ENCODE results near the gene USP34. TPM values are rescaled to one million over a fixed set of nuclear protein-coding genes. Genes with fewer than 3 reads are reported as not detected.

The USP34 gene
- total and polyA plus RNA-seq, 4 donors, result 25.2 to 146 (median 91.3) TPM

GRCh38 chr2:61291851-61292575, 178.9 kb downstream of the USP34 start:
- no peaks in the 10 kb centered on the region for H3K36me3 ChIP-seq (ENCODE audit: control insufficient read depth in 1 of 2, insufficient read depth in 2 of 2, low read length in 1 of 2)
- intact Hi-C loops (cut with DNase I), result no loop called here
- WGBS, 2 donors, result 70 to 77% methylated on average over 5 of the region's 5 CpGs

GRCh38 chr2:61288070-61288841, 182.6 kb downstream of the USP34 start:
- Histone ChIP-seq H3K36me3 (ENCODE audit: control insufficient read depth in 1 of 2, insufficient read depth in 2 of 2, low read length in 1 of 2) (no peaks in the 10 kb centered on the region), H3K9me3 (ENCODE audit: control insufficient read depth, low read length) (no peaks in the 10 kb centered on the region), H3K4me3 (ENCODE audit: low read length in 2 of 2) (no peak overlapping the region), H3K4me1 (ENCODE audit: control insufficient read depth in 1 of 2, insufficient read depth in 2 of 2, low read length in 2 of 2) (no peaks in the 10 kb centered on the region), H3K27me3 (ENCODE audit: control insufficient read depth in 1 of 2, insufficient read depth in 2 of 2, low read length in 1 of 2) (no peaks in the 10 kb centered on the region), H3K27ac (ENCODE audit: low read depth in 1 of 2, low read length in 2 of 2) (no peak overlapping the region)
- DNase-seq (no peak), ATAC-seq (ENCODE audit: low FRiP score) (no peak)
- intact Hi-C loops (cut with DNase I), result no loop called here
- WGBS, 2 donors, result 83 to 84% methylated on average over 8 of the region's 8 CpGs

More at GRCh38 chr2:61291851-61292575, 178.9 kb downstream of the USP34 start:
- DNase-seq (no peak), ATAC-seq (ENCODE audit: low FRiP score) (no peak)
- Histone ChIP-seq H3K27ac (ENCODE audit: low read depth in 1 of 2, low read length in 2 of 2) (no peak overlapping the region), H3K4me1 (ENCODE audit: control insufficient read depth in 1 of 2, insufficient read depth in 2 of 2, low read length in 2 of 2) (no peaks in the 10 kb centered on the region), H3K27me3 (ENCODE audit: control insufficient read depth in 1 of 2, insufficient read depth in 2 of 2, low read length in 1 of 2) (no peaks in the 10 kb centered on the region), H3K4me3 (ENCODE audit: low read length in 2 of 2) (no peak overlapping the region), H3K9me3 (ENCODE audit: control insufficient read depth, low read length) (no peaks in the 10 kb centered on the region)

- Histone ChIP-seq H3K4me1 (ENCODE audit: control insufficient read depth in 1 of 2, insufficient read depth in 2 of 2, low read length in 2 of 2) (no peaks in the 10 kb centered on the region), H3K27me3 (ENCODE audit: control insufficient read depth in 1 of 2, insufficient read depth in 2 of 2, low read length in 1 of 2) (no peaks in the 10 kb centered on the region), H3K9me3 (ENCODE audit: control insufficient read depth, low read length) (no peaks in the 10 kb centered on the region), H3K36me3 (ENCODE audit: control insufficient read depth in 1 of 2, insufficient read depth in 2 of 2, low read length in 1 of 2) (peaks cover 0 to 2% of the 10 kb centered on the region in 2 donors), H3K4me3 (ENCODE audit: low read length in 2 of 2) (no peak overlapping the region), H3K27ac (ENCODE audit: low read depth in 1 of 2, low read length in 2 of 2) (no peak overlapping the region)
- ATAC-seq (ENCODE audit: low FRiP score) (no peak), DNase-seq (no peak)
- WGBS, 2 donors, result 94 to 95% methylated on average over 4 of the region's 4 CpGs
- intact Hi-C loops (cut with DNase I), result no loop called here
Observed at GRCh38 chr2:61287254-61287653, 183.6 kb downstream of the USP34 start.

GRCh38 chr2:61283443-61284160, 187.3 kb downstream of the USP34 start:
- peaks cover 0 to 2% of the 10 kb centered on the region in 2 donors for H3K36me3 ChIP-seq (ENCODE audit: control insufficient read depth in 1 of 2, insufficient read depth in 2 of 2, low read length in 1 of 2)
- WGBS, 2 donors, result 95 to 100% methylated on average over 1 of the region's 1 CpG

GRCh38 chr2:61282104-61282590, 188.7 kb downstream of the USP34 start:
- Histone ChIP-seq H3K4me3 (ENCODE audit: low read length in 2 of 2) (no peak overlapping the region), H3K9me3 (ENCODE audit: control insufficient read depth, low read length) (no peaks in the 10 kb centered on the region), H3K27me3 (ENCODE audit: control insufficient read depth in 1 of 2, insufficient read depth in 2 of 2, low read length in 1 of 2) (no peaks in the 10 kb centered on the region), H3K36me3 (ENCODE audit: control insufficient read depth in 1 of 2, insufficient read depth in 2 of 2, low read length in 1 of 2) (peaks cover 0 to 2% of the 10 kb centered on the region in 2 donors), H3K4me1 (ENCODE audit: control insufficient read depth in 1 of 2, insufficient read depth in 2 of 2, low read length in 2 of 2) (no peaks in the 10 kb centered on the region), H3K27ac (ENCODE audit: low read depth in 1 of 2, low read length in 2 of 2) (no peak overlapping the region)
- intact Hi-C loops (cut with DNase I), result no loop called here
- DNase-seq (no peak), ATAC-seq (ENCODE audit: low FRiP score) (no peak)
- WGBS, 2 donors, result 32 to 40% methylated on average over 6 of the region's 6 CpGs

More at GRCh38 chr2:61283443-61284160, 187.3 kb downstream of the USP34 start:
- no peak overlapping the region for H3K4me3 ChIP-seq (ENCODE audit: low read length in 2 of 2)
- no peak overlapping the region for H3K27ac ChIP-seq (ENCODE audit: low read depth in 1 of 2, low read length in 2 of 2)
- no peaks in the 10 kb centered on the region for H3K4me1 ChIP-seq (ENCODE audit: control insufficient read depth in 1 of 2, insufficient read depth in 2 of 2, low read length in 2 of 2)
- DNase-seq, result no peak
- no peaks in the 10 kb centered on the region for H3K27me3 ChIP-seq (ENCODE audit: control insufficient read depth in 1 of 2, insufficient read depth in 2 of 2, low read length in 1 of 2)
- ATAC-seq (ENCODE audit: low FRiP score), result no peak
- H3K9me3 ChIP-seq (ENCODE audit: control insufficient read depth, low read length), result no peaks in the 10 kb centered on the region
- intact Hi-C loops (cut with DNase I), result no loop called here

- Histone ChIP-seq H3K4me3 (ENCODE audit: low read length in 2 of 2) (no peak overlapping the region), H3K27me3 (ENCODE audit: control insufficient read depth in 1 of 2, insufficient read depth in 2 of 2, low read length in 1 of 2) (no peaks in the 10 kb centered on the region), H3K4me1 (ENCODE audit: control insufficient read depth in 1 of 2, insufficient read depth in 2 of 2, low read length in 2 of 2) (no peaks in the 10 kb centered on the region), H3K9me3 (ENCODE audit: control insufficient read depth, low read length) (no peaks in the 10 kb centered on the region), H3K27ac (ENCODE audit: low read depth in 1 of 2, low read length in 2 of 2) (no peak overlapping the region), H3K36me3 (ENCODE audit: control insufficient read depth in 1 of 2, insufficient read depth in 2 of 2, low read length in 1 of 2) (peaks cover 0 to 2% of the 10 kb centered on the region in 2 donors)
- intact Hi-C loops (cut with DNase I), result no loop called here
- WGBS, 2 donors, result 94 to 96% methylated on average over 3 of the region's 3 CpGs
- DNase-seq (no peak), ATAC-seq (ENCODE audit: low FRiP score) (no peak)
Observed at GRCh38 chr2:61281321-61281720, 189.6 kb downstream of the USP34 start.

DNA sequence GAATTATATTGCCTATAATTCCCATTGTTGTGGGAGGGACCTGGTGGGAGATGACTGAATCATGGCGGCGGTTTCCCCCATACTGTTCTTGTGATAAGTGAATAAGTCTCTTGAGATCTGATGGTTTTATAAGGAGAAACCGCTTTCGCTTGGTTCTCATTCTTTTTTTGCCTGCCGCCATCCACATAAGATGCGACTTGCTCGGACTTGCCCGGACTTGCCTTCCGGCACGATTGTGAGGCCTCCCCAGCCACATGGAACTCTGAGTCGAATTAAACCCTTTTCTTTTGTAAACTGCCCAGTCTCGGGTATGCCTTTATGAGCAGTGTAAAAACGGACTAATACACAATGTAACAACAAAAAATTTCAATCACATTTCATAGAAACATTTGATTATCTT, 193.1 kb downstream of the USP34 start:
- intact Hi-C loops (cut with DNase I), result no loop called here
- no peak overlapping the region for H3K4me3 ChIP-seq (ENCODE audit: low read length in 2 of 2)
- H3K4me1 ChIP-seq (ENCODE audit: control insufficient read depth in 1 of 2, insufficient read depth in 2 of 2, low read length in 2 of 2), result no peaks in the 10 kb centered on the region
- H3K27me3 ChIP-seq (ENCODE audit: control insufficient read depth in 1 of 2, insufficient read depth in 2 of 2, low read length in 1 of 2), result no peaks in the 10 kb centered on the region
- WGBS, 2 donors, result 94 to 96% methylated on average over 13 of the region's 13 CpGs
- ATAC-seq (ENCODE audit: low FRiP score) (no peak), DNase-seq (no peak)
- no peak overlapping the region for H3K27ac ChIP-seq (ENCODE audit: low read depth in 1 of 2, low read length in 2 of 2)
- peaks cover 0 to 3% of the 10 kb centered on the region in 2 donors for H3K36me3 ChIP-seq (ENCODE audit: control insufficient read depth in 1 of 2, insufficient read depth in 2 of 2, low read length in 1 of 2)
- no peaks in the 10 kb centered on the region for H3K9me3 ChIP-seq (ENCODE audit: control insufficient read depth, low read length)

- intact Hi-C loops (cut with DNase I), result no loop called here
- no peak for ATAC-seq (ENCODE audit: low FRiP score)
- WGBS, 2 donors, result 83 to 91% methylated on average over 1 of the region's 1 CpG
Observed at GRCh38 chr2:61275575-61276184, 195.2 kb downstream of the USP34 start.

More at GRCh38 chr2:61275575-61276184, 195.2 kb downstream of the USP34 start:
- Histone ChIP-seq H3K27ac (ENCODE audit: low read depth in 1 of 2, low read length in 2 of 2) (no peak overlapping the region), H3K4me3 (ENCODE audit: low read length in 2 of 2) (no peak overlapping the region), H3K36me3 (ENCODE audit: control insufficient read depth in 1 of 2, insufficient read depth in 2 of 2, low read length in 1 of 2) (peaks cover 0 to 2% of the 10 kb centered on the region in 2 donors), H3K27me3 (ENCODE audit: control insufficient read depth in 1 of 2, insufficient read depth in 2 of 2, low read length in 1 of 2) (no peaks in the 10 kb centered on the region), H3K4me1 (ENCODE audit: control insufficient read depth in 1 of 2, insufficient read depth in 2 of 2, low read length in 2 of 2) (no peaks in the 10 kb centered on the region), H3K9me3 (ENCODE audit: control insufficient read depth, low read length) (no peaks in the 10 kb centered on the region)
- no peak for DNase-seq
